GM10847 (cell line): ENCODE data around the gene FBXO17.

Experiments
- POLR2A ChIP-seq: IDR thresholded peaks from 2 replicates; pipeline ENCODE4 v1.6.1; 2011; ENCODE audit not compliant: insufficient read length; ENCODE audit errors: extremely low read depth

The FBXO17 gene

DNA sequence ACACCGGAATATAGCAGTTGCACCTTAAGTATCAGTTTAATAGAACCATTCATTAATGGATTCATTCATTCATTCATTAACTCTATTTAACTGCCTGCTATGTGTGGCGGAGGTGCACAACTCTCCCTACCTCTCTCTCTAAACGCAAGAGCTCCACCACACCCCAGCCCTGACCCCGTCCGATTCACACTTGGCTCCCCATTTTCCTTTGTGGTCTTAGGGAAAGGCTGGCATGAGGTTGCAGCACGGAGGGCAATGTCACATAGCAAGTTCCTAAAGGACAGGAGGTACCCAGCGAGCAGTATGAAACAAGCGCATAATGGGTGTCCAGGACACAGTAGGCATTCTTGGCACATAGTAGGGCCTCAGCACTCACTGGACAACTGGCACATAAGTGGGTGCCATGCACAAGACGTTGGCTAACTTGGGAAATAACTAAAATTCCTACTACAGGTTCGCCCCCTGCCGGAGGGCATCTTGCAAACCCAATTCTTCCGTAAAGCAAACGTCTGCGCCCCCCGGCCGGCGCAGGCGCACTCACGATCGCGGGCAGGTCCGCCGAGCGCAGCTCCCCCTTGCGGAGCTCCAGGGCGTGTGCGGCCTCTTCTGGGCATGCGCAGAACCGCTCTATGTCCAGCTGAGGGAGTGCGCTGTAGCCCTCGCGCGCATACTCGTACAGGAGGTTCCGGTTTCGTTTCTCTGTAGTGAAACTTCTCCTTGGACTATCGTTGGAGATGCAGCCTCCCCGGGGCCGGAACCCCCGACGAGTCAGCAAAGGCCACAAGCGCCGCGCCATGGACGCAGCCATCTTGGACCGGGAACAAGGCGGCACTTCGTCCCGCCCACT is 45.4 kb downstream of the FBXO17 start, which contains the start of gene SARS2:
SARS2 (minus strand) TSS at position 835 of the 847 bp plus-strand sequence; CDS start at position 808, 27 bp downstream.
- TF ChIP-seq POLR2A, result no peak

DNA sequence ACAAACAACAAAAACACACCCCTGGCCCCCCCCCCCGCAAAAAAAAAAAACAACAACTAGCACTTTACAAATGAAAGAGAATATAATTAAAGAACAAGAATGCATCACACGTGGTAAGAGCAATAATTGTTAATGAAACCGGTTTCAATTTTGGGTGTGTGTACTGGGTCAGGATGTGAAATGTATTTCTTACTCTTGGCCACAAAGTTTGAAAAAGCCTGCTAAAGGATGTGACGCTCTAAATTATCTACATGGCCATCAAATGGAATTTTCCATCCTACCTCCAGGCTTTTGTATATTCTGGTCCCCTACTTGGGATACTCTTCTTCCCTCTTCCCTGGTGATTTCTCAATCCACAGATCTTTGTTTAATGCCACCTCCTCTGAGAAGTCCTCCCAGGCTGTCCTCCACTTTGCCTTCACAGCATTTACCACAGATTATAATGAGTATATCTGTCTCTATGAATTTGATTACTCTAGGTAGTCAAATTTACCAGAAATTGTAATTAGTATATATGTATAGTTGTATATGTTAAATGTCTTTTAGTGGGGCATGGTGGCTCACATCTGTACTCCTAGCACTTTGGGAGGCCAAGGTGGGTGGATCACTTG is 47.0 kb downstream of the FBXO17 start:
- no peak for TF ChIP-seq POLR2A

DNA sequence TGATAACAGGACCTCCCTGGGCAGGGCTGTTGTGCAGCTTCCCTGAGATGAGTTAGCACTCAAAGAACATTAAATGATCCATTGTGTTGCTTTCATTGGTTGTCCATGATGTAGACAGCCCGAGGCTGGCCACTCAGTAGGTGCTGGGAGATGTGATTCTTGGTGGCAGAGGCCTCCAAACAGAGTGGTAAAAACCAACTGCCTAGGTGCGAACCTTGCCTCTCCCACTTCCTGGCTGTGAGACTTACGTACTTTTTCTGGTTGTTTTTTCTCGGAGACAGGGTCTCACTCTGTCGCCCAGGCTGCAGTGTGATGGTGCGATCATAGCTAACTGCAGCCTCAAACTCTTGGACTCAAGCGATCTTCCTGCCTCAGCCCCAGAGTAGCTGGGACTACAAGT is 51.2 kb downstream of the FBXO17 start:
- no peak for TF ChIP-seq POLR2A

DNA sequence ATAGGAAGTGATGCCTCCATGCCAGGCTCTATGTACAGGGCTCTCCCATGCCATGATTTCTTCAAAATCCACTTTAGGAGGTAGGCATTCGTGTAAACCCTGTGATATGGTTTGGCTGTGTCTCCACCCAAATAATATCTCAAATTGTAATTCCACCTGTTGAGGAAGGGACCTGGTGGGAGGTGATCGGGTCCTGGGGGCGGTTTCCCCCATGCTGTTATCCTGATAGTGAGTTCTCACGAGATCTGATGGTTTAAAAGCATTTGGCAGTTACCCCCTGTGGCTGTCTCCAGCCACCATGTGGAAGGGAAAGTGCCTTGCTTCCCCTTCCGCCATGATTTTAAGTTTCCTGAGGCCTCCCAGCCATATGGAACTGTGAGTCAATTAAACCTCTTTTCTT is 53.1 kb downstream of the FBXO17 start:
- TF ChIP-seq POLR2A, result no peak

DNA sequence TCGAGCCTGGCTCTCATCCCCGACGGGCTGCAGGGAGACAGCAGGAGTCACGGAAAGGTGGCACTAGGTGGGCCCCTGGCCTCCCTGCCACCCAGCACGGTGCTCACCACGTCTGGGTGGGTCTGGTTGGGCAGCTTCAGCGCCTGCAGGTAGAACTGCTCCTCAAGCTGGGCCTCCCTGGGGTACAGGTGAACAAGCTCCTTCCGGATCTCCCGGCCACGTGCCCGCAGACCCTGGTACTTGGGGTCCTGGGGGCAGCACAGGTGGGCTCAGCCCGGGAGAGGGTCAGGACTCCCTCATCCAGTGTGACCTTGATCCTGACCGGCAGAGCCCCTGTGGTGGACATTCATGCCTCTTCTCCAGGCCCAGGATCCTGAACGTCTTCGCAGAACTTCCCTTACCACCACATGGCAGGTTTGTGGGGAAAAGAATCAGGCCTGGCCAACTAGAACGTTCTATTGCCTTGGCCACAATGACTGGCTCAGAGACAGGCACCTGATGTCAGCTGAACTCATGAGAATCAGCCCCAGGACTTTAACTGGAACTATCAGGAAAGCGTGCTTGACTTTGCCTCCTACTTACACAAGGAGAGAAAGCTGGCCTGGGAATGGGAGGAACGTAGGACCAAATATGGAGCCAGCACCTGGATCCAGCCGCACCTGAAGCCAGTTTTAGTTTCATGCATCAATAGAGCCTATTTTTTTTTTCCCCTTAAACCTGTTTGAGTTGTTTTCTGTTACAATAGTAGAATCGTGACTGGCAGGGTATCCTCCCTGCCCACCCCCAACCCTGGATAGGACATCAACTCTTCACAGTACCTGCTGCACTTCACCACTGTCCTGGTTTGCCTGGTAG is 53.9 kb downstream of the FBXO17 start:
- TF ChIP-seq POLR2A, result no peak

DNA sequence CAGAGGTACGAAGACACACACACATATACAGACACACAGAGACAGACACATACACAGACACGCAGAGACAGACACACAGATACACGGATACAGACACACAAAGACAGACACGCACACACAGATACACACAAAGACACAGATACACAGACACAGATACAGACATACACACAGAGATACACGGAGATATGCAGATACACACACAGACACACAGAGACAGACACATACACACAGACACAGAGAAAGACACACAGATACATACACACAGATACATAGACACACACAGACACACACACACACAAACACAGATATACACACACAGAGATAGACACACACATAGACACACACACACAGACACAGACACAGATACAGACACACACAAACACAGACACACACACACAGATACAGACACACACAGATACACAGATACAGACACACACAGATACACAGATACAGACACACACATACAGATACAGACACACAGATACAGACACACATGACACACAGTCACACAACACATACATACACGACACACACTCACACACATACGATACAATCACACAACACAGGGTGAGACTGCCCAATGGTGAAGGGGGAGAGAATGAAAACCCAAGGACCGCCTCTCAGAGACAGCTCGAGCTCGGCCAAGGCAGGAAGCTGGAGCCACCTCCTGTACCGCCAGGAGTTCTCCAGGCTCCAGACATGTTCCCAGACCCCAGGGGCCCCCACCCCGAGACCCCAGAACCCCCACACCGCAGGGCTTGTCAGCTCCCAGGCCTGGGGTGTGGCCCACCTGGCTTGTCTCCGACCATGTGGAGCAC is 54.7 kb downstream of the FBXO17 start:
- TF ChIP-seq POLR2A, result no peak

DNA sequence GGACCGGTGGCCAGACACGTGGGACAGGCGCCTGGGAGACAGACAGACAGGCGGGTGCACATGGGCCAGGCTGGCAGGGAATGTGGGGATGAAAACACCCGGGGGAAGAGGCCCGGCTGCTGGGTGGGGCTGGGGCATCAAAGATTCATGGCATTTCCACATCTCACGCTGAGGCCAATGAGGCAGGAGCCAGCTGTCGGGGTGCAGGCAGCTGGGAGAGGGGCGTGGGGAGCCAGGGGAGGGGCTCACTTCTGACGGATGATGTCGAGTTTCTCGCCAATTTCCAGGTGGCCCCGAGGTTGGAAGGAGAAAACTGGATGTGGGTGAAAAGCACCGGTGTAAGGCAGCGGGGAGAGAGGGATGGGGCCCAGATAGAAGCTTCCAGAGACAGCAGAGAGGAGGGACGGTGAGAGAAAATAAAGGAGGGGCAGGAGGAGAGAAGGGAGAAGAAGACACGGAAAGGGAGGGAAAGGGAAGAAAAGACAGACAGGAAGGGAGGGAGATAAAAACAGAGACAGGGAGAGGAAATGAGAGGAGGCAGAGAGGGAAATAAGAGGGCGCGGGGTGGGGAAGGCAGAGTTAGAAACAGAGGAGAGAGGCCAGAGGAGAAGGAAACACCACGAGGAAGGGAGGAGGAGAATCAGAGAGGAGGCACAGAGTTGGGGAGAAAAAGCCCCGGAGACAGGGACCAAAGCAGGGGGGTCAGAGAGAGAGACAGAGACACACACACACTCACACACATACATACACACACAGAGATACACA is 55.5 kb downstream of the FBXO17 start:
- no peak for TF ChIP-seq POLR2A

DNA sequence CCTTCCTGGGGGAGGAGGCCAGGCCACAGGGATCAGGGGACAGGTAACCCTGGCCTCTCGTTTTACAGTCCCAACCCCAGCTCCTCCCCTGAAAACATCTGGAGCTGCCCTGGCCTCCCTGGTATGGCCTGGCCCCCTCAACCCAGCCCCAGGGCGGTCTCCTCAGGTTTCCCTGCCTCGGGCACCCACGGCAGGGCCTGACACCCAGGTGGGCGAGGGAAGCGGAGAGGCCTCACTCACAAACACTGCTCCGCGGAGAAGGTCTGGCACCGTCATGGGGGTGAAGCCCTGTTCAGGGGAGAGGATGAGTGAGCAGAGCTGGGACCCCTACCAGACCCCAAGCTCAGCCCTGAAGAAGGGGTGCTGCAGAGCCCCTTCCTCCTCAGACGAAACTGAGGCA is 57.0 kb downstream of the FBXO17 start:
- no peak for TF ChIP-seq POLR2A

DNA sequence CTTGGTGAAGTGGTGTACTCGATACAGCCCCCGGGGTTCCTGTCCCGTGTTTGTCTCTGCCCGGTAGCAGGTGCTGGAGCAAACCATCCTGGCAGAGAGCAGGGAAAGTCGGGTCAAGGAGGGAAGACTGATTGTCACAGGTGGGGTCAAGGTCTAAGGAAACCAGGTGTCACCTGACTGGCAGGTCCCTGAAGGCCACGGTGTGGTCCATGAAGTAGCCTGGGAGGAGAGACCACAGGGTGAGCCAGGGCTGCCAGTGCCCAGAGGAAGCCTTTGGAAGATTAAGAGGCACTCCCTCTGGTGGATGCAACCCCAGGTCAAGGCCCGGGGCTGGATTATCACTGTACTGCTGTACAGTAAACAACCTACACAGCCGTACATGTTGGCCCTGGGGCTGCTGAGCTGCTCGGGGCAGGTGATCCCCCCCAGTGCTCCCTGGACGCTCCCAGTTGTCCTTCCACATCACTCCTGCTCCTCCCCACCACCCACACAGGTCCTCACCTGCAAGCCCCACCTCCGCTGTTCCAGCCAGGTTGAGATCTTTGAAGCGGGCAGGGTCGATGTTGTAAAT is 57.5 kb downstream of the FBXO17 start:
- TF ChIP-seq POLR2A, result no peak

DNA sequence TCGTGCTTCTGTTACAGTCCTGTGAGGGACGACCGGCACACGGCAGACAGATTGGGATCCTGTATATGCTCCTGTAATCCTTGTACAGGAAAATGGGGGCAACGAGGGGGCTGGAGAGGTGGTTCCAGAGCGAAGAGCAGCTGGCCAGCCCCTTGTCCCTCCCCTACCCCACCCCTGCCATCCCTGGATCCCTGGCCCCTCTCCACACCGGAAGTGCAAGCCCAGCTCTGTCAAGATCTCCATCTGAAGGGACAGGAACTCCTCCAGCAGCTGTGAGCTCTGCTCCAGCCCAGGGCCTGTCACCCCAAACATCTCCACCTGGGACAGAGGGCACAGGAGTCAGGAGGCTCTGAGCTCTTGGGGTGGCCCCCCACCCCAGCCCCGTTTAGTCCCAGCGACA is 58.0 kb downstream of the FBXO17 start:
- no peak for TF ChIP-seq POLR2A

DNA sequence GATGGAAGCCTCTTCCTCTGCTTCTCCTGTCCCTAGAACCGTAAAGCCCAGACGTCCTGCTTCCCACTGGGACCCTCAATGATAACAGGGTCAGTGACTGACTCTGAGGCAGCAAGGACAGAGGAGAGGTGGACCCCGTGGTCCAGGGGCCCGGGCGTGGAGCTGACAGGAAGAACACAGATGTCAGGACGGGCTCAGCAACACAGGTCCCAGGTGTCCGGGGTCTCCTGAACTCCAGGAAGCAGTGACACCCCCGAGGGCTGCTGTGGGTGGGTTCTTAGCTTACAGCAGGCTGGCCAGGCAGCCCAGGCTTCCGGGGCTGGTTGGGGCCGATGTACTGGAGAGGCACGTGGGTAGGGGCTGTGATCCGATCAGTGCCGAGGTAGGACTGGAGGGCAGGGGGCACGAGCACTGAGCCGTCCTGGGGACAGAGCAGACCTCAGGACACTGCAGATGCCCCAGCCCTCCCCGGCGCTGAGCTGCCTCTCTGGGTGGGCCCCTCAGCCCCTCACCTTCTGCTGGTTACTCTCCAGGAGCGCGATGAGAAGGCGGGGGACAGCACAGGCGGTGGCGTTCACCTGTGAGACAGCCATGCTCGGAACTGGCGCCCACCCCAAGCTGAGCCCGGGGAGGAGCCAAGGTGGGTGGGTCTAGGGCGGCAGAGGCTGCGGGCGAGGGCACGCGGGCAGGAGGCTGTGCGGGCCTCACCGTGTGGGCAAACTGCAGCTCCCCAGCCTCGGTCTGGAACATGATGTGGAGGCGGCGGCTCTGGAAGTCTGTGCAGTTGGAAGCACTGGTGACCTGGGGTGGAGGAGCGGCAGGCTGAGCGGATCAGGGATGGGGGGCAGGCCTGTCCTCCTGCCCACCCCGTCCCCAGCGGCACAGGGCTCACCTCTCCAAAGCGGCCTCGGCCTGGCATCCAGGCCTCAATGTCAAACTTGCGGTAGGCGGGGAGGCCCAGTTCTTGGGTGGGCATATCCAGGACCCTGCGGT is 59.9 kb downstream of the FBXO17 start:
- TF ChIP-seq POLR2A, result no peak

DNA sequence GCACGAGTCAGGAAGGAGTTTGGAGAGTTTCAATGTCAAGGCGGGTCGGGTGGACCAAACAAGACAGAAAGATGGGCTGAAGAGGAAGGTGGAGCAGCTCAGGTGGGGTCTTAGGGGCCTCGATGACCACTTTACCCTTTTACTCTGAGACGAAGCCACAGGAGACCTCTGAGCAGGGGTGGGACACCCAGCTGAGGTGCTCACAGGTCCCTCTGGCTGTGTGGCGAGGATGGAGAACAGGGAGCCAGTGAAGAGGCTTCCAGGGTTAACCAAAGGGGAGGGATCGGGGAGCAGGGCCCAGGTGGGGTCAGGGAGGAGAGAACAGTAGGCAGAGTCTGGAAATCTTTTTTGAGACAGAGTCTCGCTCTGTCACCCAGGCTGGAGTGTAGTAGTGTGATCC is 61.6 kb downstream of the FBXO17 start:
- no peak for TF ChIP-seq POLR2A
